HL-60 (cell line): ENCODE results near the gene CIAO3.

Experiments
- CTCF ChIP-seq: IDR thresholded peaks from one replicate; pipeline ENCODE4 v1.5.1; 2011; ENCODE audit warnings: low read length, control low read depth, inconsistent platforms; ENCODE audit not compliant: insufficient read depth
- REST ChIP-seq: IDR thresholded peaks from 2 replicates; pipeline ENCODE4 v1.6.1; 2012; ENCODE audit warnings: low read depth; ENCODE audit not compliant: insufficient replicate concordance

- TF ChIP-seq REST, result no peak
- TF ChIP-seq CTCF, result no peak
Measured at GRCh38 chr16:730666-731509, 9.9 kb downstream of the CIAO3 start.
